ENCODE measurements around the gene HOMER2.
A peak's percentile ranks its signal among the peaks of the same experiment; 100 is the strongest.
"Not testable (repeated sequence)": the region's sequence is repeated elsewhere in the genome, so short reads cannot be mapped to it uniquely, and the experiment has no call there.

The HOMER2 gene

GRCh38 chr15:82830427-82831173 is 121.9 kb downstream of the HOMER2 start:
- no peak for DNase-seq

- DNase-seq = no peak
These were observed 123.3 kb downstream of the HOMER2 start for GRCh38 chr15:82829234-82829633.

GRCh38 chr15:82828075-82828474 is 124.4 kb downstream of the HOMER2 start:
- DNase-seq = no peak

GRCh38 chr15:82823049-82823448 is 129.5 kb downstream of the HOMER2 start:
- DNase-seq = no peak

GRCh38 chr15:82821851-82822250 is 130.7 kb downstream of the HOMER2 start:
- not testable (repeated sequence) for DNase-seq

- not testable (repeated sequence) for DNase-seq
These were observed 131.1 kb downstream of the HOMER2 start for GRCh38 chr15:82821396-82821795.

GRCh38 chr15:82820128-82820527 is 132.4 kb downstream of the HOMER2 start:
- no peak for DNase-seq

- DNase-seq = no peak
These were observed 139.5 kb downstream of the HOMER2 start for GRCh38 chr15:82812994-82813393.

GRCh38 chr15:82810890-82811426 is 141.6 kb downstream of the HOMER2 start:
- DNase-seq = no peak

GRCh38 chr15:82810061-82810889 is 142.2 kb downstream of the HOMER2 start:
- DNase-seq = no peak

GRCh38 chr15:82809308-82810060 is 143.0 kb downstream of the HOMER2 start, which contains the start of gene WHAMM:
Gene WHAMM, plus strand, starts transcription at chr15:82809628. Its CDS starts 99 bp downstream, at chr15:82809727.
- peak; percentile 88 for DNase-seq

- DNase-seq = no peak
These were observed 143.9 kb downstream of the HOMER2 start for GRCh38 chr15:82808634-82809041.

GRCh38 chr15:82807920-82808633 is 144.4 kb downstream of the HOMER2 start:
- no peak for DNase-seq

- DNase-seq = peak; percentile 35
These were observed 146.5 kb downstream of the HOMER2 start, which contains the start of gene FSD2 for GRCh38 chr15:82805994-82806406. Gene FSD2, minus strand, starts transcription at chr15:82806069. Its CDS starts 18,679 bp downstream, at chr15:82787390.

- no peak for DNase-seq
These were observed 148.0 kb downstream of the HOMER2 start for GRCh38 chr15:82804575-82804949.

- no peak for DNase-seq
These were observed 148.5 kb downstream of the HOMER2 start for GRCh38 chr15:82803793-82804574.

- DNase-seq = no peak
These were observed 150.0 kb downstream of the HOMER2 start for GRCh38 chr15:82802497-82802896.

GRCh38 chr15:82799183-82799841 is 153.2 kb downstream of the HOMER2 start:
- DNase-seq = no peak
